ENCODE data around the gene UBE2J2. TPM values are rescaled to one million over a fixed set of nuclear protein-coding genes. Genes with fewer than 3 reads are reported as not detected.

UBE2J2 gene
- total and polyA plus RNA-seq, 5 donors from 2014 or later: 56.4 to 97.5 (median 77.2) TPM

Other genes starting within 250 kb of the UBE2J2 start
- gene RNF223, start 199.5 kb downstream of the UBE2J2 start, total RNA-seq: not detected
- not detected for gene RNF223, start 199.5 kb downstream of the UBE2J2 start, polyA plus RNA-seq
- 20.0 TPM for gene C1orf159, start 157.8 kb downstream of the UBE2J2 start, total RNA-seq
- gene C1orf159, start 157.8 kb downstream of the UBE2J2 start, polyA plus RNA-seq: 1 to 10 TPM; 3.0 to 6.3 (median 4.7) TPM
- gene TTLL10, start 100.0 kb downstream of the UBE2J2 start, total RNA-seq: not detected
- gene TTLL10, start 100.0 kb downstream of the UBE2J2 start, polyA plus RNA-seq: not detected
- gene TNFRSF18, start 67.3 kb downstream of the UBE2J2 start, total RNA-seq: 47.8 TPM
- 10 to 100 TPM; 17.4 to 54.5 (median 25.2) TPM for gene TNFRSF18, start 67.3 kb downstream of the UBE2J2 start, polyA plus RNA-seq
- 65.8 TPM for gene TNFRSF4, start 59.7 kb downstream of the UBE2J2 start, total RNA-seq
- gene TNFRSF4, start 59.7 kb downstream of the UBE2J2 start, polyA plus RNA-seq: 10 to 100 TPM; 19.0 to 50.2 (median 32.2) TPM
- 165 TPM for gene SDF4, start 41.9 kb downstream of the UBE2J2 start, total RNA-seq
- 100 to 1,000 TPM in 2 of 4 donors, 10 to 100 TPM in 2; 70.3 to 113 (median 91.6) TPM for gene SDF4, start 41.9 kb downstream of the UBE2J2 start, polyA plus RNA-seq
- 10.0 TPM for gene B3GALT6, start 41.6 kb downstream of the UBE2J2 start, total RNA-seq
- 10 to 100 TPM in 1 of 4 donors, 1 to 10 TPM in 3; 4.0 to 11.5 (median 7.3) TPM for gene B3GALT6, start 41.6 kb downstream of the UBE2J2 start, polyA plus RNA-seq
- gene C1QTNF12, start 27.1 kb downstream of the UBE2J2 start, total RNA-seq: 6.2 TPM
- gene C1QTNF12, start 27.1 kb downstream of the UBE2J2 start, polyA plus RNA-seq: under 1 TPM in 1 of 4 donors, not detected in 3; 0.39 TPM
- gene SCNN1D, start 6.6 kb upstream of the UBE2J2 start, total RNA-seq: 4.0 TPM
- not detected for gene SCNN1D, start 6.6 kb upstream of the UBE2J2 start, polyA plus RNA-seq
- 75.5 TPM for gene ACAP3, start 34.1 kb upstream of the UBE2J2 start, total RNA-seq
- 1 to 10 TPM; 2.7 to 9.0 (median 4.1) TPM for gene ACAP3, start 34.1 kb upstream of the UBE2J2 start, polyA plus RNA-seq
- gene PUSL1, start 34.7 kb upstream of the UBE2J2 start, total RNA-seq: 18.3 TPM
- 10 to 100 TPM; 17.7 to 21.0 (median 19.1) TPM for gene PUSL1, start 34.7 kb upstream of the UBE2J2 start, polyA plus RNA-seq
- gene INTS11, start 50.8 kb upstream of the UBE2J2 start, total RNA-seq: 138 TPM
- 10 to 100 TPM; 66.2 to 74.0 (median 67.8) TPM for gene INTS11, start 50.8 kb upstream of the UBE2J2 start, polyA plus RNA-seq
- 27.0 TPM for gene CPTP, start 50.9 kb upstream of the UBE2J2 start, total RNA-seq
- 10 to 100 TPM; 21.4 to 40.1 (median 32.6) TPM for gene CPTP, start 50.9 kb upstream of the UBE2J2 start, polyA plus RNA-seq
- 2.0 TPM for gene TAS1R3, start 57.4 kb upstream of the UBE2J2 start, total RNA-seq
- under 1 TPM in 2 of 4 donors, not detected in 2; 0.06 to 0.11 TPM for gene TAS1R3, start 57.4 kb upstream of the UBE2J2 start, polyA plus RNA-seq
- 40.0 TPM for gene DVL1, start 75.6 kb upstream of the UBE2J2 start, total RNA-seq
- gene DVL1, start 75.6 kb upstream of the UBE2J2 start, polyA plus RNA-seq: 1 to 10 TPM in 1 of 4 donors, under 1 TPM in 3; 0.43 to 1.1 (median 0.82) TPM
- 0.17 TPM for gene MXRA8, start 84.7 kb upstream of the UBE2J2 start, total RNA-seq
- not detected for gene MXRA8, start 84.7 kb upstream of the UBE2J2 start, polyA plus RNA-seq
- gene AURKAIP1, start 101.4 kb upstream of the UBE2J2 start, total RNA-seq: 76.0 TPM
- 100 to 1,000 TPM; 145 to 190 (median 164) TPM for gene AURKAIP1, start 101.4 kb upstream of the UBE2J2 start, polyA plus RNA-seq
- 287 TPM for gene CCNL2, start 125.5 kb upstream of the UBE2J2 start, total RNA-seq
- gene CCNL2, start 125.5 kb upstream of the UBE2J2 start, polyA plus RNA-seq: 10 to 100 TPM; 17.6 to 24.6 (median 21.4) TPM
- gene MRPL20, start 133.4 kb upstream of the UBE2J2 start, total RNA-seq: 83.4 TPM
- 100 to 1,000 TPM; 162 to 188 (median 178) TPM for gene MRPL20, start 133.4 kb upstream of the UBE2J2 start, polyA plus RNA-seq
- not detected for gene ANKRD65, start 147.4 kb upstream of the UBE2J2 start, total RNA-seq
- gene ANKRD65, start 147.4 kb upstream of the UBE2J2 start, polyA plus RNA-seq: under 1 TPM in 1 of 4 donors, not detected in 3; 0.14 TPM
- not detected for gene VWA1, start 161.8 kb upstream of the UBE2J2 start, total RNA-seq
- gene VWA1, start 161.8 kb upstream of the UBE2J2 start, polyA plus RNA-seq: not detected
- 3.4 TPM for gene ATAD3C, start 175.8 kb upstream of the UBE2J2 start, total RNA-seq
- gene ATAD3C, start 175.8 kb upstream of the UBE2J2 start, polyA plus RNA-seq: 1 to 10 TPM in 3 of 4 donors, under 1 TPM in 1; 0.65 to 4.2 (median 2.3) TPM
- 39.4 TPM for gene ATAD3B, start 197.9 kb upstream of the UBE2J2 start, total RNA-seq
- gene ATAD3B, start 197.9 kb upstream of the UBE2J2 start, polyA plus RNA-seq: 1 to 10 TPM; 2.3 to 5.2 (median 3.0) TPM
- 20.0 TPM for gene ATAD3A, start 238.3 kb upstream of the UBE2J2 start, total RNA-seq
- gene ATAD3A, start 238.3 kb upstream of the UBE2J2 start, polyA plus RNA-seq: 1 to 10 TPM; 6.2 to 8.1 (median 7.5) TPM

Measured in CD4-positive, CD25-positive, alpha-beta regulatory T cell (primary cell).